WTC11 (cell line): Measurements from ENCODE around the gene ALPI. TPM values are rescaled to one million over a fixed set of nuclear protein-coding genes. Genes with fewer than 3 reads are reported as not detected.

Experiments
- ATAC-seq: fragments of 200-7000 bp; cut with Tn5 transposase; 2 replicates; pipeline ENCODE4 v1.10.0; 2021; ENCODE audit warnings: mild to moderate bottlenecking, moderate library complexity
- CTCF ChIA-PET: fragments of 300-600 bp; sonication (Branson Sonifier 250); formaldehyde crosslinking; loops from one replicate; lab custom pipeline; 2021; ENCODE audit warnings: antibody characterized with exemption; lab: Charles Lee
- POLR2A ChIA-PET: fragments of 350-600 bp; sonication (Branson Sonifier 250); formaldehyde crosslinking; loops from one replicate; lab custom pipeline; 2021; ENCODE audit warnings: antibody characterized with exemption; lab: Charles Lee
- DNase-seq: peaks from one replicate; pipeline ENCODE4 v3.0.0; 2021; ENCODE audit warnings: low spot score
- H3K27ac Mint-ChIP-seq: 2 replicates; pipeline ENCODE4 v1.8.0; 2021; ENCODE audit warnings: mixed read lengths
- H3K27me3 Mint-ChIP-seq: 2 replicates; pipeline ENCODE4 v1.8.0; 2021; ENCODE audit warnings: low read depth, mild to moderate bottlenecking, moderate library complexity, mixed read lengths
- H3K36me3 Mint-ChIP-seq: 2 replicates; pipeline ENCODE4 v1.8.0; 2021; ENCODE audit warnings: mixed read lengths
- H3K4me1 Mint-ChIP-seq: 2 replicates; pipeline ENCODE4 v1.8.0; 2022; ENCODE audit warnings: mixed read lengths
- H3K4me3 Mint-ChIP-seq: 2 replicates; pipeline ENCODE4 v1.8.0; 2021; ENCODE audit warnings: mild to moderate bottlenecking, moderate library complexity, mixed read lengths
- H3K9me3 Mint-ChIP-seq: 2 replicates; pipeline ENCODE4 v1.8.0; 2021; ENCODE audit warnings: mixed read lengths
- CTCF ChIP-seq: fragments of 200-600 bp; IDR thresholded peaks from 2 replicates; pipeline ENCODE4 v1.8.0; 2022; ENCODE audit warnings: antibody characterized with exemption
- E2F4 ChIP-seq: sonication (generic); formaldehyde crosslinking; IDR thresholded peaks from 2 replicates; pipeline ENCODE4 v1.8.1; 2022; ENCODE audit warnings: low read depth, mild to moderate bottlenecking, moderate library complexity, missing genetic modification reagents, borderline replicate concordance
- FOXP1 ChIP-seq: sonication (generic); formaldehyde crosslinking; IDR thresholded peaks from 2 replicates; pipeline ENCODE4 v1.8.0; 2022; ENCODE audit warnings: missing genetic modification reagents, mild to moderate bottlenecking, moderate library complexity, borderline replicate concordance
- IRF1 ChIP-seq: sonication (generic); formaldehyde crosslinking; IDR thresholded peaks from 2 replicates; pipeline ENCODE4 v1.8.0; 2023; ENCODE audit warnings: missing genetic modification reagents
- JUN ChIP-seq: sonication (generic); formaldehyde crosslinking; IDR thresholded peaks from 2 replicates; pipeline ENCODE4 v1.8.0; 2023; ENCODE audit warnings: mild to moderate bottlenecking, missing genetic modification reagents
- MAX ChIP-seq: sonication (generic); formaldehyde crosslinking; IDR thresholded peaks from 2 replicates; pipeline ENCODE4 v1.8.0; 2022; ENCODE audit warnings: mild to moderate bottlenecking, missing genetic modification reagents
- MXD4 ChIP-seq: fragments of 250-450 bp; sonication (Bioruptor Pico); IDR thresholded peaks from 2 replicates; pipeline ENCODE4 v1.8.0; 2021; ENCODE audit warnings: mild to moderate bottlenecking, moderate library complexity, borderline replicate concordance
- PRRX2 ChIP-seq: fragments of 250-450 bp; sonication (Bioruptor Pico); IDR thresholded peaks from 2 replicates; pipeline ENCODE4 v1.8.0; 2021; ENCODE audit warnings: mild to moderate bottlenecking
- SMAD4 ChIP-seq: sonication (generic); formaldehyde crosslinking; IDR thresholded peaks from 2 replicates; pipeline ENCODE4 v1.8.0; 2022; ENCODE audit warnings: mild to moderate bottlenecking, missing genetic modification reagents
- USF1 ChIP-seq: sonication (generic); formaldehyde crosslinking; IDR thresholded peaks from 2 replicates; pipeline ENCODE4 v1.8.0; 2022; ENCODE audit warnings: mild to moderate bottlenecking, missing genetic modification reagents
- ZBTB21 ChIP-seq: sonication (generic); formaldehyde crosslinking; IDR thresholded peaks from 2 replicates; pipeline ENCODE4 v1.8.1; 2023; ENCODE audit warnings: mild to moderate bottlenecking, missing genetic modification reagents, borderline replicate concordance
- ZNF317 ChIP-seq: sonication (generic); formaldehyde crosslinking; IDR thresholded peaks from 2 replicates; pipeline ENCODE4 v1.8.1; 2023; ENCODE audit warnings: low read depth, mild to moderate bottlenecking, moderate library complexity, missing genetic modification reagents, borderline replicate concordance
- ZNF416 ChIP-seq: fragments of 250-450 bp; sonication (Bioruptor Pico); IDR thresholded peaks from 2 replicates; pipeline ENCODE4 v1.9.0; 2021; ENCODE audit warnings: mild to moderate bottlenecking, inconsistent platforms
- ZNF423 ChIP-seq: fragments of 250-450 bp; sonication (Bioruptor Pico); IDR thresholded peaks from 2 replicates; pipeline ENCODE4 v2.1.2; 2022; ENCODE audit warnings: mild to moderate bottlenecking, moderate library complexity
- ZSCAN18 ChIP-seq: fragments of 250-450 bp; sonication (Bioruptor Pico); IDR thresholded peaks from 2 replicates; pipeline ENCODE4 v2.1.2; 2022; ENCODE audit warnings: mild to moderate bottlenecking, moderate library complexity
- total RNA-seq: library from RNA; stranded (reverse); gene quantifications from 3 replicates; pipeline ENCODE4 v1.2.3, GENCODE V29; 2021
- TF ChIP-seq, protein P1 (sequence below): fragments of 250-450 bp; sonication (Bioruptor Pico); IDR thresholded peaks from 2 replicates; pipeline ENCODE4 v1.9.0; 2021; ENCODE audit warnings: mild to moderate bottlenecking, borderline replicate concordance
- TF ChIP-seq, protein P2 (sequence below): sonication (generic); formaldehyde crosslinking; IDR thresholded peaks from 2 replicates; pipeline ENCODE4 v1.8.1; 2022; ENCODE audit warnings: mild to moderate bottlenecking, moderate library complexity, missing genetic modification reagents
- TF ChIP-seq, protein P3 (sequence below): sonication (generic); formaldehyde crosslinking; IDR thresholded peaks from 2 replicates; pipeline ENCODE4 v1.8.1; 2023; ENCODE audit warnings: mild to moderate bottlenecking, missing genetic modification reagents, moderate library complexity
- TF ChIP-seq, protein P4 (sequence below): fragments of 250-450 bp; sonication (Bioruptor Pico); IDR thresholded peaks from 2 replicates; pipeline ENCODE4 v1.9.0; 2021; ENCODE audit warnings: mild to moderate bottlenecking

The ALPI gene
- total RNA-seq, 1 experiment from 2014 or later: not detected

DNA sequence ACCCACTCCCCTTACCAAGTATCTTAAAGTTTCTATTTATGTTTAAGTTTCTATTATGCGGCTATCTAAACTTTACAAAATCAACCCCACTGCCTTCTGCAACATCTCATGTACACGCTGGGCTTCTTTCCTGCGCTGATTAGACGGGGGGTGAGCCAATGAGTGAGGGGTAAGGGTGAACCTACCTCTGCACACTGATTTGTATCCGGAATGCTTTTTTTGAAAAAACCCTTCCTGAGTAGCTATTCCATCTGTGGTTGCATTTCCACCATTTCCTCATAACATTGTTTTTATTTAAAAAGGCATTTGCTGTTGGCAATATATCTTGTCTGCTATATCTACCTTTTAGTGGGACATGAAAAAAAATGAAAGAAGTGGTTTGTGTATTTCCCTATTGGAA, 43.0 kb upstream of the ALPI start (continued):
- TF ChIP-seq, protein P1, sequence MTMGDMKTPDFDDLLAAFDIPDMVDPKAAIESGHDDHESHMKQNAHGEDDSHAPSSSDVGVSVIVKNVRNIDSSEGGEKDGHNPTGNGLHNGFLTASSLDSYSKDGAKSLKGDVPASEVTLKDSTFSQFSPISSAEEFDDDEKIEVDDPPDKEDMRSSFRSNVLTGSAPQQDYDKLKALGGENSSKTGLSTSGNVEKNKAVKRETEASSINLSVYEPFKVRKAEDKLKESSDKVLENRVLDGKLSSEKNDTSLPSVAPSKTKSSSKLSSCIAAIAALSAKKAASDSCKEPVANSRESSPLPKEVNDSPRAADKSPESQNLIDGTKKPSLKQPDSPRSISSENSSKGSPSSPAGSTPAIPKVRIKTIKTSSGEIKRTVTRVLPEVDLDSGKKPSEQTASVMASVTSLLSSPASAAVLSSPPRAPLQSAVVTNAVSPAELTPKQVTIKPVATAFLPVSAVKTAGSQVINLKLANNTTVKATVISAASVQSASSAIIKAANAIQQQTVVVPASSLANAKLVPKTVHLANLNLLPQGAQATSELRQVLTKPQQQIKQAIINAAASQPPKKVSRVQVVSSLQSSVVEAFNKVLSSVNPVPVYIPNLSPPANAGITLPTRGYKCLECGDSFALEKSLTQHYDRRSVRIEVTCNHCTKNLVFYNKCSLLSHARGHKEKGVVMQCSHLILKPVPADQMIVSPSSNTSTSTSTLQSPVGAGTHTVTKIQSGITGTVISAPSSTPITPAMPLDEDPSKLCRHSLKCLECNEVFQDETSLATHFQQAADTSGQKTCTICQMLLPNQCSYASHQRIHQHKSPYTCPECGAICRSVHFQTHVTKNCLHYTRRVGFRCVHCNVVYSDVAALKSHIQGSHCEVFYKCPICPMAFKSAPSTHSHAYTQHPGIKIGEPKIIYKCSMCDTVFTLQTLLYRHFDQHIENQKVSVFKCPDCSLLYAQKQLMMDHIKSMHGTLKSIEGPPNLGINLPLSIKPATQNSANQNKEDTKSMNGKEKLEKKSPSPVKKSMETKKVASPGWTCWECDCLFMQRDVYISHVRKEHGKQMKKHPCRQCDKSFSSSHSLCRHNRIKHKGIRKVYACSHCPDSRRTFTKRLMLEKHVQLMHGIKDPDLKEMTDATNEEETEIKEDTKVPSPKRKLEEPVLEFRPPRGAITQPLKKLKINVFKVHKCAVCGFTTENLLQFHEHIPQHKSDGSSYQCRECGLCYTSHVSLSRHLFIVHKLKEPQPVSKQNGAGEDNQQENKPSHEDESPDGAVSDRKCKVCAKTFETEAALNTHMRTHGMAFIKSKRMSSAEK (CRISPR knock-in tag): no peak
- TF ChIP-seq, all 79 proteins: peak for 0

DNA sequence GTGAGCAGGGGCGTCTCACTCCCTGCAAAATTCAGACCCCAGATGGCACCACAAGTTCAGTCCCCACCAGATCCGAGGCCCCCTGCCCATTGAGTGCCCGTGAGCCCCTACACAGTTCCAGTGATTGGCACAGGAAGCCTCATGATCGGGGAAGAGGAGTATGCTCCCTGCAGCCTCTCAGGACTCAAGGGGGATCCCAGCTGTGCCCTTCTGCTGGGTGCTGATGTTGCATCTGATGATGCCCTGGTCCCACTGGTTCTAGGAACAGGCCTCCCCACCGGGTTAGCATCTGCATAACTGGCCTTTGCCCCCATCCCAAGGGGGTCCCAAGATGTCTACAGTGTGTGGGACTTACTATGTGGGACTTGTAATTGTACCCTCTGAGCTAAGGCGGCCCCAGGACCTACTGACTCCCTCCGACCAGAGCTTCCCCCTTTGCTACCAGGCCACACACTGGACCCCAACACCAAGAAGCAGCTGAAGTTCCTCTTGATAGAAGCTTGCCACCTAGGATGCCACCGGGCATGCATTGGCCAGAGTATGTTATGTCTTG, 40.7 kb upstream of the ALPI start:
- no peak for TF ChIP-seq ZNF317 (CRISPR knock-in tag)
- TF ChIP-seq, protein P2, sequence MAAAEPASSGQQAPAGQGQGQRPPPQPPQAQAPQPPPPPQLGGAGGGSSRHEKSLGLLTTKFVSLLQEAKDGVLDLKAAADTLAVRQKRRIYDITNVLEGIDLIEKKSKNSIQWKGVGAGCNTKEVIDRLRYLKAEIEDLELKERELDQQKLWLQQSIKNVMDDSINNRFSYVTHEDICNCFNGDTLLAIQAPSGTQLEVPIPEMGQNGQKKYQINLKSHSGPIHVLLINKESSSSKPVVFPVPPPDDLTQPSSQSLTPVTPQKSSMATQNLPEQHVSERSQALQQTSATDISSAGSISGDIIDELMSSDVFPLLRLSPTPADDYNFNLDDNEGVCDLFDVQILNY: no peak
- TF ChIP-seq FOXP1: no peak
- TF ChIP-seq MAX (CRISPR knock-in tag): no peak
- no peak for TF ChIP-seq JUN (CRISPR knock-in tag)
- no peak for TF ChIP-seq ZNF416
- TF ChIP-seq, protein P3, sequence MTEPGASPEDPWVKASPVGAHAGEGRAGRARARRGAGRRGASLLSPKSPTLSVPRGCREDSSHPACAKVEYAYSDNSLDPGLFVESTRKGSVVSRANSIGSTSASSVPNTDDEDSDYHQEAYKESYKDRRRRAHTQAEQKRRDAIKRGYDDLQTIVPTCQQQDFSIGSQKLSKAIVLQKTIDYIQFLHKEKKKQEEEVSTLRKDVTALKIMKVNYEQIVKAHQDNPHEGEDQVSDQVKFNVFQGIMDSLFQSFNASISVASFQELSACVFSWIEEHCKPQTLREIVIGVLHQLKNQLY: no peak
- no peak for TF ChIP-seq PRRX2 (CRISPR knock-in tag)
- TF ChIP-seq IRF1 (CRISPR knock-in tag): no peak
- TF ChIP-seq ZSCAN18 (CRISPR knock-in tag): no peak
- no peak for TF ChIP-seq USF1 (CRISPR knock-in tag)
- TF ChIP-seq ZBTB21 (CRISPR knock-in tag): no peak
- TF ChIP-seq ZNF423: no peak
- no peak for TF ChIP-seq CTCF
- TF ChIP-seq SMAD4 (CRISPR knock-in tag): no peak
- TF ChIP-seq MXD4 (CRISPR knock-in tag): no peak
- no peak for TF ChIP-seq E2F4 (CRISPR knock-in tag)
- TF ChIP-seq, protein P4, sequence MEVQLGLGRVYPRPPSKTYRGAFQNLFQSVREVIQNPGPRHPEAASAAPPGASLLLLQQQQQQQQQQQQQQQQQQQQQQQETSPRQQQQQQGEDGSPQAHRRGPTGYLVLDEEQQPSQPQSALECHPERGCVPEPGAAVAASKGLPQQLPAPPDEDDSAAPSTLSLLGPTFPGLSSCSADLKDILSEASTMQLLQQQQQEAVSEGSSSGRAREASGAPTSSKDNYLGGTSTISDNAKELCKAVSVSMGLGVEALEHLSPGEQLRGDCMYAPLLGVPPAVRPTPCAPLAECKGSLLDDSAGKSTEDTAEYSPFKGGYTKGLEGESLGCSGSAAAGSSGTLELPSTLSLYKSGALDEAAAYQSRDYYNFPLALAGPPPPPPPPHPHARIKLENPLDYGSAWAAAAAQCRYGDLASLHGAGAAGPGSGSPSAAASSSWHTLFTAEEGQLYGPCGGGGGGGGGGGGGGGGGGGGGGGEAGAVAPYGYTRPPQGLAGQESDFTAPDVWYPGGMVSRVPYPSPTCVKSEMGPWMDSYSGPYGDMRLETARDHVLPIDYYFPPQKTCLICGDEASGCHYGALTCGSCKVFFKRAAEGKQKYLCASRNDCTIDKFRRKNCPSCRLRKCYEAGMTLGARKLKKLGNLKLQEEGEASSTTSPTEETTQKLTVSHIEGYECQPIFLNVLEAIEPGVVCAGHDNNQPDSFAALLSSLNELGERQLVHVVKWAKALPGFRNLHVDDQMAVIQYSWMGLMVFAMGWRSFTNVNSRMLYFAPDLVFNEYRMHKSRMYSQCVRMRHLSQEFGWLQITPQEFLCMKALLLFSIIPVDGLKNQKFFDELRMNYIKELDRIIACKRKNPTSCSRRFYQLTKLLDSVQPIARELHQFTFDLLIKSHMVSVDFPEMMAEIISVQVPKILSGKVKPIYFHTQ (CRISPR knock-in tag): no peak
- Mint-ChIP-seq H3K27me3 (peaks cover 39% of the 10 kb centered on the region), H3K4me3 (no peak overlapping the region), H3K36me3 (peaks cover 5% of the 10 kb centered on the region; the same call in 1 of the 2 replicates), H3K27ac (no peak overlapping the region), H3K4me1 (peaks cover 5% of the 10 kb centered on the region), H3K9me3 (no peaks in the 10 kb centered on the region)
- CTCF ChIA-PET: interaction anchor here (0.7 kb wide), 1 partner anchor 668 kb away, joined by 4 read pairs; no protein-coding TSS in a partner anchor
- DNase-seq (no peak), ATAC-seq (no peak)
- POLR2A ChIA-PET: no interaction called here
